Fibroblast of villous mesenchyme (primary cell): Measurements from ENCODE around the gene WDTC1. TPM values are rescaled to one million over a fixed set of nuclear protein-coding genes. Genes with fewer than 3 reads are reported as not detected.

ENCODE experiments used
- DNase-seq: peaks from one replicate; pipeline ENCODE4 v3.0.0-alpha.2; 2010; ENCODE audit warnings: low read depth
- H3K4me3 ChIP-seq: 2 replicates; pipeline ENCODE4 v1.5.1; 2011; ENCODE audit warnings: low read depth, mild to moderate bottlenecking, low read length
- total RNA-seq: library from RNA; depleted of rRNA; stranded (reverse); fragments of >200 nt; gene quantifications from 2 replicates; pipeline ENCODE4 v1.2.3, GENCODE V29; 2012
- TF ChIP-seq, protein P1 (sequence below): IDR thresholded peaks from 2 replicates; pipeline ENCODE4 v1.5.1; 2012; ENCODE audit warnings: low read depth, mild to moderate bottlenecking, low read length; ENCODE audit not compliant: insufficient read depth

Gene WDTC1
- total RNA-seq, 1 donor = 21.2 TPM

DNA sequence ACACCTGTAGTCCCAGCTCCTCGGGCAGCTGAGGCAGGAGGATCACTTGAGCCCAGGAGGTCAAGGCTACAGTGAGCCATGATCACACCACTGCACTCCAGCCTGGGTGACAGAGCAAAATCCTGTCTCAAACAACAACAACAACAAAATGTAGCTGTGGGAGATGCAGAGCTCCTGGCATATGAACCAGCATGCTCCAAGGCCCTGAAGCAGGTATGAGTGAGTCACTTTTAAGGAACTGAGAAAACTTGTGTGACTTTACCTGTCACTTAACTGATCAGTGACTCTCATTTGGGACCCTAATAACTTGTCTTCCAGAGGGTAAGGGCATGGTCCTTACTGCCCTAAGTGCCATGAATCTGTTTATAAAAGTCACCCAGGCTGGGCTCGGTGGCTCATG, 68.2 kb downstream of the WDTC1 start:
- no peak overlapping the region for H3K4me3 ChIP-seq
- no peak for DNase-seq
- TF ChIP-seq, protein P1, sequence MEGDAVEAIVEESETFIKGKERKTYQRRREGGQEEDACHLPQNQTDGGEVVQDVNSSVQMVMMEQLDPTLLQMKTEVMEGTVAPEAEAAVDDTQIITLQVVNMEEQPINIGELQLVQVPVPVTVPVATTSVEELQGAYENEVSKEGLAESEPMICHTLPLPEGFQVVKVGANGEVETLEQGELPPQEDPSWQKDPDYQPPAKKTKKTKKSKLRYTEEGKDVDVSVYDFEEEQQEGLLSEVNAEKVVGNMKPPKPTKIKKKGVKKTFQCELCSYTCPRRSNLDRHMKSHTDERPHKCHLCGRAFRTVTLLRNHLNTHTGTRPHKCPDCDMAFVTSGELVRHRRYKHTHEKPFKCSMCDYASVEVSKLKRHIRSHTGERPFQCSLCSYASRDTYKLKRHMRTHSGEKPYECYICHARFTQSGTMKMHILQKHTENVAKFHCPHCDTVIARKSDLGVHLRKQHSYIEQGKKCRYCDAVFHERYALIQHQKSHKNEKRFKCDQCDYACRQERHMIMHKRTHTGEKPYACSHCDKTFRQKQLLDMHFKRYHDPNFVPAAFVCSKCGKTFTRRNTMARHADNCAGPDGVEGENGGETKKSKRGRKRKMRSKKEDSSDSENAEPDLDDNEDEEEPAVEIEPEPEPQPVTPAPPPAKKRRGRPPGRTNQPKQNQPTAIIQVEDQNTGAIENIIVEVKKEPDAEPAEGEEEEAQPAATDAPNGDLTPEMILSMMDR = no peak

GRCh38 chr1:27303509-27303908, 69.1 kb downstream of the WDTC1 start:
- H3K4me3 ChIP-seq = no peak overlapping the region
- TF ChIP-seq, protein P1 = no peak
- DNase-seq = no peak

- H3K4me3 ChIP-seq = no peak overlapping the region
- no peak for DNase-seq
- TF ChIP-seq, protein P1 = no peak
Measured at GRCh38 chr1:27306071-27306470, 71.6 kb downstream of the WDTC1 start.

DNA sequence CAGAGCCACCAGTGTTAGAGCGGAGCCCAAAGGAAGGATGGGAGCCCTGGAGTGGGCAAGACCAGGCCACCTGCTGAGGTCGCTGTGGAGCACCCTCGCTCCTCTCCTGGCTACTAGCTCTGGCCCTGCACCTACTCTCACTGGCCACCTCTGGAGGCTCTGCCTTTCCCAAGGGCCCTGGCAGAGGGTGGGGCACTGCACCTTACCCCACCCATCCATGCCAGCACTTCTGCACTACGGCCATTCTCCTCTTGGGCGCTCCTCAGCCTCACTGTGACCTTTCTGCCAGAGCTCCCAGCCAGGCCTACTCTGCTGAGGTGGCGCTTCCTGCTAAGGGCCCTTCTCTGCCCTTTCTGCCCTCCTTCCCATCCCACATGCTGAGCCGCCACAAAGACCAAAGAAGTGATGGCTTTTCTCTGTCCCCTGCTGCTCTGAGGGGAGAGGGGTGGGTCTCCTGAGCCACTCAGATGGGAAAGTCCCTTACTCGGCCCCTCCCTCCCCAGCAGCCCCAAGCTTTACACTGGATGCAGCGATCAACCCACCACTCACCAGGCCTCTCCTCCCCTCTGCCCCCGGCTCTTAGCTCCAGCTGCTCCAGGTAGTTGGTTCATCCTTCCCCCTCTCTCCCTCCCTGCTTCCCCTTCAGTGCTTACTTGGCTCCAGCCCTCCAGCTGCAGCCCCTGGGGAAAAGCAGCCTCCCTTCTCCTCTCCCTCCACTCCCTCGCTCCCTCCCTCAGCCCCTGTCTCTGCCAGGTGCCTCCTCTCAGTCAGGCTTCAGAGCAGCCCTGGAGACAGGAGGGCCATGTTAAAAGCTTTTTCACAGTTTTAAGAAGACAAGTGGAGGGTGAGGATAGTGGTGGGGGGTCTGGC, 72.7 kb downstream of the WDTC1 start:
- no peak for DNase-seq
- TF ChIP-seq, protein P1 = no peak
- no peak overlapping the region for H3K4me3 ChIP-seq

- TF ChIP-seq, protein P1 = no peak
- DNase-seq = no peak
- no peak overlapping the region for H3K4me3 ChIP-seq
Measured at GRCh38 chr1:27307874-27308598, 73.6 kb downstream of the WDTC1 start.

GRCh38 chr1:27314169-27314568, 79.7 kb downstream of the WDTC1 start:
- TF ChIP-seq, protein P1 = no peak
- DNase-seq = no peak
- H3K4me3 ChIP-seq = no peak overlapping the region
